IMR-90 (cell line): ENCODE measurements around the gene GTF3C1. TPM values are rescaled to one million over a fixed set of nuclear protein-coding genes. Genes with fewer than 3 reads are reported as not detected.

Experiments used
- ATAC-seq: fragments of 200-7000 bp; cut with Tn5 transposase; 2 replicates; pipeline ENCODE4 v1.9.1; 2020; ENCODE audit warnings: low read depth, mild to moderate bottlenecking, moderate library complexity
- BruUV-seq: library from RNA; stranded (reverse); fragments of 400-500 nt; replicated peaks from 2 replicates; lab custom pipeline; 2021; lab: Mats Ljungman, UMichigan
- CTCF ChIA-PET: fragments of 300-600 bp; formaldehyde crosslinking; extraction: SDS; loops from one replicate; lab custom pipeline; 2021; ENCODE audit warnings: antibody characterized with exemption; lab: Yijun Ruan, JAX
- POLR2A ChIA-PET: fragments of 300-600 bp; sonication (Branson Sonifier 250); formaldehyde crosslinking; loops from one replicate; lab custom pipeline; 2022; ENCODE audit warnings: antibody characterized with exemption; ENCODE audit not compliant: unreplicated experiment; lab: Charles Lee
- DNase-seq: peaks from one replicate; pipeline ENCODE4 v3.0.0; 2013
- H2AFZ ChIP-seq: replicated peaks from 2 replicates; pipeline ENCODE3; 2013; ENCODE audit warnings: low read length, mild to moderate bottlenecking; ENCODE audit not compliant: poor library complexity
- H2AK5ac ChIP-seq: 2 replicates; pipeline ENCODE4 v1.6.1; 2013; ENCODE audit warnings: low read depth, low read length, inconsistent platforms
- H2AK9ac ChIP-seq: replicated peaks from 2 replicates; pipeline ENCODE3; 2013; ENCODE audit warnings: mild to moderate bottlenecking, low read depth, low read length, moderate library complexity; ENCODE audit not compliant: poor library complexity
- H2BK120ac ChIP-seq: 2 replicates; pipeline ENCODE4 v1.6.1; 2013; ENCODE audit warnings: low read depth, low read length, inconsistent platforms
- H2BK15ac ChIP-seq: 3 replicates; pipeline ENCODE4 v1.6.1; 2013; ENCODE audit warnings: low read depth, low read length, inconsistent platforms
- H2BK20ac ChIP-seq: 2 replicates; pipeline ENCODE4 v1.6.1; 2013; ENCODE audit warnings: low read depth, mild to moderate bottlenecking, inconsistent platforms, low read length, moderate library complexity
- H2BK5ac ChIP-seq: 2 replicates; pipeline ENCODE4 v1.6.1; 2013; ENCODE audit warnings: mild to moderate bottlenecking, low read depth, low read length, inconsistent platforms; ENCODE audit not compliant: poor library complexity, severe bottlenecking
- H3K14ac ChIP-seq: replicated peaks from 2 replicates; pipeline ENCODE4 v1.6.1; 2013; ENCODE audit warnings: low read depth, low read length, inconsistent platforms
- H3K18ac ChIP-seq: 2 replicates; pipeline ENCODE4 v1.6.1; 2013; ENCODE audit warnings: low read depth, low read length, control low read depth
- H3K23ac ChIP-seq: 2 replicates; pipeline ENCODE4 v1.6.1; 2013; ENCODE audit warnings: low read depth, low read length, inconsistent platforms
- H3K27ac ChIP-seq: 2 replicates; pipeline ENCODE4 v1.5.1; 2013; ENCODE audit warnings: mild to moderate bottlenecking, control low read depth, low read length; ENCODE audit not compliant: insufficient read depth
- H3K27me3 ChIP-seq: 2 replicates; pipeline ENCODE4 v1.6.1; 2013; ENCODE audit warnings: low read length; ENCODE audit not compliant: control insufficient read depth, insufficient read depth
- H3K36me3 ChIP-seq: 2 replicates; pipeline ENCODE4 v1.6.1; 2013; ENCODE audit warnings: low read length, mixed read lengths; ENCODE audit not compliant: control insufficient read depth, insufficient read depth
- H3K4ac ChIP-seq: 2 replicates; pipeline ENCODE4 v1.6.1; 2013; ENCODE audit warnings: low read depth, low read length, inconsistent platforms
- H3K4me1 ChIP-seq: 2 replicates; pipeline ENCODE4 v1.6.1; 2013; ENCODE audit warnings: low read length, mixed read lengths; ENCODE audit not compliant: control insufficient read depth, insufficient read depth
- H3K4me2 ChIP-seq: 2 replicates; pipeline ENCODE4 v1.6.1; 2013; ENCODE audit warnings: low read depth, mild to moderate bottlenecking, control low read depth, low read length, moderate library complexity
- H3K4me3 ChIP-seq: 2 replicates; pipeline ENCODE4 v1.5.1; 2013; ENCODE audit warnings: low read depth, mild to moderate bottlenecking, control low read depth, low read length, moderate library complexity; ENCODE audit not compliant: insufficient read depth
- H3K56ac ChIP-seq: 2 replicates; pipeline ENCODE4 v1.6.1; 2013; ENCODE audit warnings: low read length, inconsistent platforms; ENCODE audit not compliant: insufficient read depth; ENCODE audit errors: extremely low read depth
- H3K79me1 ChIP-seq, 2 experiments: 2 replicates each; pipeline ENCODE4 v1.6.1; 2013; ENCODE audit warnings: low read length in 2 of 2, inconsistent platforms in 1 of 2, low read depth in 1 of 2
- H3K9ac ChIP-seq: 2 replicates; pipeline ENCODE4 v1.6.1; 2013; ENCODE audit warnings: low read depth, low read length, control low read depth
- H3K9me1 ChIP-seq: 2 replicates; pipeline ENCODE4 v1.6.1; 2013; ENCODE audit warnings: low read length, inconsistent platforms; ENCODE audit not compliant: insufficient read depth
- H3K9me3 ChIP-seq: 2 replicates; pipeline ENCODE4 v1.6.1; 2013; ENCODE audit warnings: low read length; ENCODE audit not compliant: control insufficient read depth, insufficient read depth
- H4K20me1 ChIP-seq: 2 replicates; pipeline ENCODE4 v1.6.1; 2013; ENCODE audit warnings: low read length, inconsistent platforms; ENCODE audit not compliant: insufficient read depth
- H4K5ac ChIP-seq: 2 replicates; pipeline ENCODE4 v1.6.1; 2013; ENCODE audit warnings: mild to moderate bottlenecking, low read depth, low read length, control low read depth
- H4K8ac ChIP-seq, 2 experiments: 2 replicates each; pipeline ENCODE4 v1.6.1; 2013; ENCODE audit warnings: low read depth in 2 of 2, low read length in 2 of 2, control low read depth in 1 of 2, inconsistent platforms in 1 of 2
- H4K91ac ChIP-seq: 2 replicates; pipeline ENCODE4 v1.6.1; 2013; ENCODE audit warnings: low read depth, low read length, inconsistent platforms; ENCODE audit not compliant: insufficient read depth
- CEBPB ChIP-seq: IDR thresholded peaks from 2 replicates; pipeline ENCODE4 v1.6.1; 2012; ENCODE audit warnings: low read depth, low read length, improper control_type of control experiment
- CHD1 ChIP-seq: IDR thresholded peaks from 2 replicates; pipeline ENCODE4 v1.6.1; 2012; ENCODE audit warnings: low read depth, low read length, improper control_type of control experiment
- FOS ChIP-seq: fragments of 150-350 bp; IDR thresholded peaks from 2 replicates; pipeline ENCODE4 v1.6.1; 2016; ENCODE audit warnings: low read depth, low read length
- MAFK ChIP-seq: IDR thresholded peaks from 2 replicates; pipeline ENCODE4 v1.6.1; 2012; ENCODE audit warnings: low read depth, low read length, improper control_type of control experiment
- MAZ ChIP-seq: IDR thresholded peaks from 2 replicates; pipeline ENCODE4 v1.6.1; 2012; ENCODE audit warnings: low read depth, mild to moderate bottlenecking, low read length, improper control_type of control experiment, moderate library complexity, borderline replicate concordance
- MXI1 ChIP-seq: IDR thresholded peaks from 2 replicates; pipeline ENCODE4 v1.6.1; 2012; ENCODE audit warnings: low read depth, mild to moderate bottlenecking, low read length, moderate library complexity, borderline replicate concordance
- NFE2L2 ChIP-seq: fragments of 150-350 bp; IDR thresholded peaks from 2 replicates; pipeline ENCODE4 v1.6.1; 2016; ENCODE audit warnings: low read depth, mild to moderate bottlenecking, low read length
- POLR2A ChIP-seq: IDR thresholded peaks from 2 replicates; pipeline ENCODE4 v1.6.1; 2012; ENCODE audit warnings: mild to moderate bottlenecking, low read depth, low read length
- RAD21 ChIP-seq: IDR thresholded peaks from 2 replicates; pipeline ENCODE4 v1.6.1; 2012; ENCODE audit warnings: low read length, improper control_type of control experiment
- RCOR1 ChIP-seq: IDR thresholded peaks from 2 replicates; pipeline ENCODE4 v1.6.1; 2012; ENCODE audit warnings: mild to moderate bottlenecking, low read length, improper control_type of control experiment; ENCODE audit not compliant: insufficient replicate concordance
- RFX5 ChIP-seq: IDR thresholded peaks from 2 replicates; pipeline ENCODE4 v1.8.0; 2012; ENCODE audit warnings: low read depth, mild to moderate bottlenecking, low read length, moderate library complexity
- SMC3 ChIP-seq: fragments of 150-350 bp; IDR thresholded peaks from 2 replicates; pipeline ENCODE4 v1.6.1; 2016; ENCODE audit warnings: low read depth, mild to moderate bottlenecking, antibody characterized with exemption, low read length, moderate library complexity
- WGBS, 2 experiments: methylation state at CpG; one replicate each; pipeline versions ENCODE4 v1.1.5 to v1.1.7; 2013; ENCODE audit warnings: missing lambda C conversion rate in 2 of 2; ENCODE audit not compliant: insufficient read length in 1 of 2; ENCODE audit errors: extremely low coverage in 2 of 2; 5-methylcytosine and 5-hydroxymethylcytosine counted together
- dilution Hi-C: fragments of 300-500 bp; cut with HindIII; formaldehyde crosslinking; loops from one replicate; pipeline ENCODE4 v1.14.3; 2018; ENCODE audit warnings: low sequenced_read_pairs; ENCODE audit not compliant: unreplicated experiment
- in situ Hi-C: fragments of 300-500 bp; cut with MboI; formaldehyde crosslinking; loops from 3 replicates; pipeline ENCODE4 v1.14.3; 2019; ENCODE audit warnings: low sequenced_read_pairs, inconsistent platforms, mixed read lengths
- intact Hi-C: fragments of 100-400 bp; cut with micrococcal nuclease; formaldehyde crosslinking; loops from 2 replicates; pipeline ENCODE4 v1.10.0; 2022
- polyA plus RNA-seq, 3 experiments: library from polyadenylated mRNA; depleted of rRNA; stranded (reverse); fragments of >200 nt; gene quantifications; 2 replicates each; pipeline ENCODE4 v1.2.3, GENCODE V29; 2012; ENCODE audit warnings: low replicate concordance in 1 of 3
- total RNA-seq: library from RNA; depleted of rRNA; stranded (reverse); fragments of >200 nt; gene quantifications from 2 replicates; pipeline ENCODE4 v1.2.3, GENCODE V29; 2012
- TF ChIP-seq, protein P1 (sequence below): fragments of 150-350 bp; IDR thresholded peaks from 2 replicates; pipeline ENCODE4 v1.6.1; 2016; ENCODE audit warnings: low read depth, mild to moderate bottlenecking, low read length, moderate library complexity, borderline replicate concordance
- TF ChIP-seq, protein P2 (sequence below): conservative IDR thresholded peaks from 2 replicates; pipeline ENCODE4 v1.5.1; 2012; ENCODE audit warnings: mild to moderate bottlenecking, low read depth, low read length, improper control_type of control experiment
- TF ChIP-seq, protein P3 (sequence below): fragments of 150-350 bp; IDR thresholded peaks from 2 replicates; pipeline ENCODE4 v1.6.1; 2017; ENCODE audit warnings: mild to moderate bottlenecking, antibody characterized with exemption, low read length, low read depth

GTF3C1 gene
- total and polyA plus RNA-seq, 2 of the 4 experiments (the other 2 are of a cell fraction), result 50.8 to 68.1 TPM

DNA sequence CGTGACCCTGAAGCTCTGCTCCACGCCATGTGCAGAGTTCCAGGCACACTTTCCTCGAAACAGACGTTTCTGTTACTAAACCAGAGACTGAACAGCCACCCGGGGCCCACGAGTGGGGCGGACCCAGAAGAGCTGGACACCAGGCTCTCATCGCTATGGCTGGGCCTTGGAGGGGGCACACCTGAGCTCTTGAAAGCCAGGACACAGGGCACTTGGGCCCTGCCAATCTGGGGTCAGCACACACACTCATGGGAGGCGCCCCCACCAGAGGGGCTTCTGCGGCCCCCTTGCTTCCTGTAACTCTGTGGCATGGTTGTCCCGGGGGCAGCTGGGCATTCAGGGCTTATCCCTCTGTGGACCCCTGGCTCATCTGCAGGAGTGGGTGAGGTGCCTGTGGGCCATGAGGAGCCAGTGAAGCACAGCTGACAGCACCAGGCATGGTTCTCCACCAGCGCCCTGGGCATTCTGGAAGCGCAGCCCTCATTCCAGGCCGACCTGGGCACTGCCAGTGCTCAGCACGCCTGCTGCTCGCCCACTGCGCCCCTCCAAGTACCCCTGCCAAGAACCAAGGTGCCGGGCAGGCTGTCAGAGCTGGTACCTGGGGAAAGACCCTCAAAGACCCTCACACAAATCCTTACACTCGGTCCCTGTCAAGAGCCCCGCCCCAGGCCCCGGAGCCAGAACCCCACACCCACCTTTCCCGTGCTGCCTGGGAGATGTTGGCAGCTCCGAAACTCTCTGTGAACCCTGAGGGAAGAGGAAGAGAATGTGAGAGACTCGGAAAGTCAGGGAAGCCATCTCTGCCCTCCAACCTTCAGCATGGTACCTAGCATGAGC is 86.6 kb downstream of the GTF3C1 start:
- WGBS, 2 experiments, result 88% methylated on average over 13 of the region's 24 CpGs; no CpG with 5 or more reads in 1 of the 2 experiments
- intact Hi-C loops, result no loop called here
- H3K9me1 ChIP-seq, result no peaks in the 10 kb centered on the region; the same call in 1 of the 2 replicates
- no peak overlapping the region for H2AK5ac ChIP-seq
- no peak overlapping the region for H3K23ac ChIP-seq
- H2BK120ac ChIP-seq, result no peak overlapping the region
- no peak overlapping the region for H3K9ac ChIP-seq
- BruUV-seq, result no TSS peak
- no peaks in the 10 kb centered on the region for H3K79me1 ChIP-seq
- no peak overlapping the region for H3K56ac ChIP-seq
- no peak overlapping the region for H4K91ac ChIP-seq
- H2AK9ac ChIP-seq, result no peak overlapping the region
- H4K20me1 ChIP-seq, result no peaks in the 10 kb centered on the region
- ATAC-seq (no peak), DNase-seq (no peak)
- no peak overlapping the region for H3K14ac ChIP-seq
- peaks cover 4% of the 10 kb centered on the region for H3K4me1 ChIP-seq
- no peak overlapping the region for H2BK15ac ChIP-seq
- no peak overlapping the region for H4K8ac ChIP-seq
- H3K36me3 ChIP-seq, result peaks cover 78% of the 10 kb centered on the region
- no peak overlapping the region for H2BK20ac ChIP-seq
- no peak overlapping the region for H3K27ac ChIP-seq
- in situ Hi-C loops, result loop anchor here (25.0 kb wide), 1 partner anchor 1626 kb away; no protein-coding TSS in a partner anchor
- peaks cover 5% of the 10 kb centered on the region for H3K9me3 ChIP-seq
- no peak overlapping the region for H3K4me3 ChIP-seq
- no peak overlapping the region for H2BK5ac ChIP-seq
- dilution Hi-C loops, result no loop called here
- no peaks in the 10 kb centered on the region for H3K27me3 ChIP-seq
- no peak overlapping the region for H3K4ac ChIP-seq
- H3K4me2 ChIP-seq, result no peak overlapping the region
- ChIA-PET CTCF (interaction anchor here (0.7 kb wide), 1 partner anchor 232 kb away, joined by 3 read pairs; no protein-coding TSS in a partner anchor), POLR2A (no interaction called here)
- H4K5ac ChIP-seq, result no peak overlapping the region
- H2AFZ ChIP-seq, result no peak overlapping the region
- H3K18ac ChIP-seq, result no peak overlapping the region
- TF ChIP-seq, protein P1, sequence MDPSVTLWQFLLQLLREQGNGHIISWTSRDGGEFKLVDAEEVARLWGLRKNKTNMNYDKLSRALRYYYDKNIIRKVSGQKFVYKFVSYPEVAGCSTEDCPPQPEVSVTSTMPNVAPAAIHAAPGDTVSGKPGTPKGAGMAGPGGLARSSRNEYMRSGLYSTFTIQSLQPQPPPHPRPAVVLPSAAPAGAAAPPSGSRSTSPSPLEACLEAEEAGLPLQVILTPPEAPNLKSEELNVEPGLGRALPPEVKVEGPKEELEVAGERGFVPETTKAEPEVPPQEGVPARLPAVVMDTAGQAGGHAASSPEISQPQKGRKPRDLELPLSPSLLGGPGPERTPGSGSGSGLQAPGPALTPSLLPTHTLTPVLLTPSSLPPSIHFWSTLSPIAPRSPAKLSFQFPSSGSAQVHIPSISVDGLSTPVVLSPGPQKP, result no peak
- TF ChIP-seq MAFK, result no peak
- no peak for TF ChIP-seq MAZ
- no peak for TF ChIP-seq RFX5
- no peak for TF ChIP-seq NFE2L2
- TF ChIP-seq CHD1, result no peak
- no peak for TF ChIP-seq CEBPB
- no peak for TF ChIP-seq RAD21
- TF ChIP-seq POLR2A, result no peak
- no peak for TF ChIP-seq FOS
- no peak for TF ChIP-seq MXI1
- no peak for TF ChIP-seq RCOR1
- TF ChIP-seq, protein P2, sequence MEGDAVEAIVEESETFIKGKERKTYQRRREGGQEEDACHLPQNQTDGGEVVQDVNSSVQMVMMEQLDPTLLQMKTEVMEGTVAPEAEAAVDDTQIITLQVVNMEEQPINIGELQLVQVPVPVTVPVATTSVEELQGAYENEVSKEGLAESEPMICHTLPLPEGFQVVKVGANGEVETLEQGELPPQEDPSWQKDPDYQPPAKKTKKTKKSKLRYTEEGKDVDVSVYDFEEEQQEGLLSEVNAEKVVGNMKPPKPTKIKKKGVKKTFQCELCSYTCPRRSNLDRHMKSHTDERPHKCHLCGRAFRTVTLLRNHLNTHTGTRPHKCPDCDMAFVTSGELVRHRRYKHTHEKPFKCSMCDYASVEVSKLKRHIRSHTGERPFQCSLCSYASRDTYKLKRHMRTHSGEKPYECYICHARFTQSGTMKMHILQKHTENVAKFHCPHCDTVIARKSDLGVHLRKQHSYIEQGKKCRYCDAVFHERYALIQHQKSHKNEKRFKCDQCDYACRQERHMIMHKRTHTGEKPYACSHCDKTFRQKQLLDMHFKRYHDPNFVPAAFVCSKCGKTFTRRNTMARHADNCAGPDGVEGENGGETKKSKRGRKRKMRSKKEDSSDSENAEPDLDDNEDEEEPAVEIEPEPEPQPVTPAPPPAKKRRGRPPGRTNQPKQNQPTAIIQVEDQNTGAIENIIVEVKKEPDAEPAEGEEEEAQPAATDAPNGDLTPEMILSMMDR, result no peak
- TF ChIP-seq, protein P3, sequence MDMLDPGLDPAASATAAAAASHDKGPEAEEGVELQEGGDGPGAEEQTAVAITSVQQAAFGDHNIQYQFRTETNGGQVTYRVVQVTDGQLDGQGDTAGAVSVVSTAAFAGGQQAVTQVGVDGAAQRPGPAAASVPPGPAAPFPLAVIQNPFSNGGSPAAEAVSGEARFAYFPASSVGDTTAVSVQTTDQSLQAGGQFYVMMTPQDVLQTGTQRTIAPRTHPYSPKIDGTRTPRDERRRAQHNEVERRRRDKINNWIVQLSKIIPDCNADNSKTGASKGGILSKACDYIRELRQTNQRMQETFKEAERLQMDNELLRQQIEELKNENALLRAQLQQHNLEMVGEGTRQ, result no peak
- TF ChIP-seq SMC3, result no peak
